Pancreas (tissue), 10 donors: ENCODE results near the gene CXXC5. TPM values are rescaled to one million over a fixed set of nuclear protein-coding genes. Genes with fewer than 3 reads are reported as not detected.

Experiments
- ATAC-seq, 4 donors: fragments of 200-7000 bp; cut with Tn5 transposase; one replicate each; pipeline versions ENCODE4 v1.8.0 to v1.9.1; 2020; ENCODE audit warnings: mild to moderate bottlenecking in 4 of 4, moderate library complexity in 4 of 4
- DNase-seq, 6 donors: peaks; one replicate each; pipeline ENCODE4 v3.0.0-alpha.2; 2020
- FAIRE-seq: peaks from 2 replicates; lab custom pipeline; 2012; peaks lifted over from hg19 to GRCh38; lab: Jason Lieb, UNC
- H3K27ac ChIP-seq, 4 donors: fragments of 200-600 bp; sonication (generic); 1 replicate in 3 of 4; 2 replicates in 1 of 4; pipeline versions ENCODE4 v1.5.0 to v1.8.0; 2020
- H3K27me3 ChIP-seq, 4 donors: fragments of 200-600 bp; one replicate each; pipeline ENCODE4 v1.8.0; 2021
- H3K36me3 ChIP-seq, 3 donors: fragments of 200-600 bp; sonication (generic) in 1 of 3; one replicate each; pipeline versions ENCODE4 v1.5.0 to v1.8.0; 2020 to 2021
- H3K4me1 ChIP-seq, 3 donors: fragments of 200-600 bp; one replicate each; pipeline ENCODE4 v1.8.0; 2021
- H3K4me3 ChIP-seq, 4 donors: fragments of 200-600 bp; sonication (generic) in 2 of 4; one replicate each; pipeline versions ENCODE4 v1.5.0 to v1.8.0; 2020 to 2021
- H3K9me3 ChIP-seq, 4 donors: fragments of 200-600 bp; one replicate each; pipeline ENCODE4 v1.8.0; 2021
- WGBS, 2 donors: extraction: QIAGEN DNeasy Blood & Tissue Kit; methylation state at CpG; one replicate each; pipeline ENCODE4 v1.1.7; 2013; 5-methylcytosine and 5-hydroxymethylcytosine counted together
- intact Hi-C, 3 donors: fragments of 100-400 bp; cut with DNase I; formaldehyde crosslinking; loops; one replicate each; pipeline versions ENCODE4 v1.11.1 to v1.14.2; 2022
- polyA plus RNA-seq, 2 donors: library from polyadenylated mRNA; stranded (reverse); fragments of 200-250 nt; gene quantifications; one replicate each; pipeline ENCODE4 v1.2.3, GENCODE V29; 2013
- total RNA-seq, 6 donors: library from RNA; stranded (reverse); fragmentation: NEBNext Ultra II Directional in 4 of 6; extraction: Animal tissue kit (Norgen Biotek cat#: 25700) in 4 of 6; gene quantifications; one replicate each; pipeline versions ENCODE4 v1.2.1 to v1.2.4, GENCODE V29; 2021 to 2023
- TF ChIP-seq, protein P1 (sequence below), 4 donors: fragments of 200-600 bp; sonication (generic) in 3 of 4; IDR thresholded peaks; one replicate each; pipeline versions ENCODE4 v1.5.0 to v1.8.0; 2021; ENCODE audit warnings: antibody characterized with exemption in 4 of 4
- donor health status: healthy with polysubstance abuse.
- donor health status: DM: no; HTN: no; CAD: no; lungs with moderate emphysema.
- donor health status: DM: no; HTN: no; CAD: no.
- donor health status: control.
- donor health status: control.
- donor health status: Bipolar disorder and iron deficiency.
- donor health status: DM: yes; HTN: yes; CAD: no.
- donor health status: DM: no; HTN: no; CAD: no.
- donor health status: DM: no; HTN: no; CAD: no.
- donor health status: DM: yes; HTN: yes; CAD: no.

Gene CXXC5
- total and polyA plus RNA-seq, 8 donors, result 33.0 to 70.5 (median 44.1) TPM

DNA sequence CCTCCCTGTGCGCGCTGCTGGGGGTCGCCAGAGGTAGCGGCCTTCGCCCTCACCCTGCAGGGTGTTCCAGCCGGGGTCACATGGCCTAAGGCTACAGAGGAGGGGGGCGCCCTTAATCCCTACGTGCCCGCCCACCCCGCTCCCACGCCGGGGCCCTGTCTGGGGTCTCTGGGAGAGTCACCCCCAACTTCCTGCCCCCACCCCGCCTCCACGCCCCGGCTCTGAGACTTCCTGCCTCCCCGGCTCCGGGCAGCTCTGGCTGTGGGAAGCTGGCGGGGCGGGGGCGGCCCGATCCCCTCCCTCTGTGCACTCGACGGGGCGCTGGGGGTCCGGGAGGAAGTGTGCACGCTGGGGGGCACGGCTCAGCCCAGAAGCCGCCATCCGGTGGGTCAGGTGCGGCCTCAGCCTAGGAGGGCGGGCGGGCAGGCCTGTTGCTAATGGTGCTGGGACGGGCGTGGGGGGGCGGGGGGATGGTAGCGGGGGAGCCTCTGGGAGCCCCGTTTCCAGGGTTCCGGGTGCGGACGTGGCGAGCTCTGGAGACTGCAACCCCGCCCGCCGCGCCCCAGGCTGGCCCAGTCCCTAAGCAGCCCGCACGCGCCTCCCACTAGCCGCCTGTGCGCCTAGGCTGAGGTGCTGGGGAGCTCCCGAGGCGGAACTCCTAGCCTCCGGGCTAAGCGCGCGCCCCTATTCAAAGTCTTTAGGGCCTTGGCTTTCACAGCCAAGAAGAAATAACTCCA is 61.6 kb downstream of the CXXC5 start:
- peaks cover 3 to 4% (median 4%) of the 10 kb centered on the region in 3 donors for H3K4me1 ChIP-seq
- peak overlapping the region in 3 of 4 donors; percentile 19 to 71 (median 59) for H3K27ac ChIP-seq
- peak; percentile 2 to 7 (median 4) for ATAC-seq

DNA sequence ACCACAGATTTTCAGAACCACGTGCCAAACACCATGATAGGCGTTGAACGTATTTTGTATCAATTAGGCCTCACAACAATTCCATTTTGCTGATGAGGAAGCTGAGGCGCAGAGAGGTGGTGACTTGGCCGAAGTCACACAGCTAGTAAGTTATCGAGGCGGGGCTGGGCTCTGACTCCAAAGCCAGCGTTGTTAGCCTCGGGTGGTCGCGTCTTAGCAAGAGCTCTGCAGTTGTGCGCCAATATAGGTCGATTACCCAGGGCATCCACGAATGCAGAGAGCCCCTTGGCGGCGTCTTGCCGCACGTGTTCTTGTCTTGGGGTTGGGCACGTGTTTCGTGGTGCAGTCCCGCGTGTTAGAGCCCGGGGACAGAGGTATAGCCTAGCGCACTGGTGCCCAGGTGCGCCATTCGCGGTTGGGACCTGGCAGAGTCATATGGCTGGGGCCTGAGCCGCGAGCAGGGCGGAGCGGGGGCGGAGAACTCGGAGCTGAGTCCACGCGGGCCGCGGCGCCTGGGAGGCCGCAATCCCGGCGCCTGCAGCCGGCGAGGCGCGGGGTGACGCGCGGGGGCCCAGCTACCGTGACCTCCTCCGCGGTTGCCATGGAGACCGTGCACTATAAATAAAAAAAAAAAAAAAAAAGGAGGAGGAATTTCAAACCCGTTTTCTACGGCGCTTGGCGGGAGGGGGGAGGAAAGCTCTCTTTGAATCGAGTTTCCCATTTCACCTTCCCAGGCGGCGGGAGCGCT is 62.3 kb downstream of the CXXC5 start:
- intact Hi-C loops, result no loop called here
- H3K27ac ChIP-seq, result no peak overlapping the region
- peak overlapping the region; percentile 11 to 56 (median 34) for H3K4me3 ChIP-seq
- 30% methylated on average over 55 to 60 of the region's 60 CpGs for WGBS, 2 donors
- FAIRE-seq (no peak), ATAC-seq (peak; percentile 40 to 63 (median 48)), DNase-seq (peak in 5 of 6 donors; percentile 52 to 84 (median 70))
- no peaks in the 10 kb centered on the region for H3K9me3 ChIP-seq
- TF ChIP-seq, protein P1, sequence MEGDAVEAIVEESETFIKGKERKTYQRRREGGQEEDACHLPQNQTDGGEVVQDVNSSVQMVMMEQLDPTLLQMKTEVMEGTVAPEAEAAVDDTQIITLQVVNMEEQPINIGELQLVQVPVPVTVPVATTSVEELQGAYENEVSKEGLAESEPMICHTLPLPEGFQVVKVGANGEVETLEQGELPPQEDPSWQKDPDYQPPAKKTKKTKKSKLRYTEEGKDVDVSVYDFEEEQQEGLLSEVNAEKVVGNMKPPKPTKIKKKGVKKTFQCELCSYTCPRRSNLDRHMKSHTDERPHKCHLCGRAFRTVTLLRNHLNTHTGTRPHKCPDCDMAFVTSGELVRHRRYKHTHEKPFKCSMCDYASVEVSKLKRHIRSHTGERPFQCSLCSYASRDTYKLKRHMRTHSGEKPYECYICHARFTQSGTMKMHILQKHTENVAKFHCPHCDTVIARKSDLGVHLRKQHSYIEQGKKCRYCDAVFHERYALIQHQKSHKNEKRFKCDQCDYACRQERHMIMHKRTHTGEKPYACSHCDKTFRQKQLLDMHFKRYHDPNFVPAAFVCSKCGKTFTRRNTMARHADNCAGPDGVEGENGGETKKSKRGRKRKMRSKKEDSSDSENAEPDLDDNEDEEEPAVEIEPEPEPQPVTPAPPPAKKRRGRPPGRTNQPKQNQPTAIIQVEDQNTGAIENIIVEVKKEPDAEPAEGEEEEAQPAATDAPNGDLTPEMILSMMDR (IDR thresholded peaks at IDR 0.05), result no peak
- H3K27me3 ChIP-seq, result no peaks in the 10 kb centered on the region
- peaks cover 3 to 4% (median 4%) of the 10 kb centered on the region in 3 donors for H3K4me1 ChIP-seq
- no peaks in the 10 kb centered on the region for H3K36me3 ChIP-seq

More for the DNA sequence above, 61.6 kb downstream of the CXXC5 start:
- TF ChIP-seq, protein P1 (IDR thresholded peaks at IDR 0.05), result no peak
- H3K4me3 ChIP-seq, result peak overlapping the region in 3 of 4 donors; percentile 18 to 56 (median 26)
- H3K27me3 ChIP-seq, result no peaks in the 10 kb centered on the region
- no peaks in the 10 kb centered on the region for H3K36me3 ChIP-seq
- H3K9me3 ChIP-seq, result no peaks in the 10 kb centered on the region
- DNase-seq (peak in 3 of 6 donors; percentile 27 to 84 (median 54)), FAIRE-seq (no peak)
- 57 to 68% methylated on average over 42 to 56 of the region's 56 CpGs for WGBS, 2 donors
- intact Hi-C loops, result loop anchor here in 1 of 3 donors (10.0 kb wide), 1 partner anchor 45 kb away; no protein-coding TSS in a partner anchor

DNA sequence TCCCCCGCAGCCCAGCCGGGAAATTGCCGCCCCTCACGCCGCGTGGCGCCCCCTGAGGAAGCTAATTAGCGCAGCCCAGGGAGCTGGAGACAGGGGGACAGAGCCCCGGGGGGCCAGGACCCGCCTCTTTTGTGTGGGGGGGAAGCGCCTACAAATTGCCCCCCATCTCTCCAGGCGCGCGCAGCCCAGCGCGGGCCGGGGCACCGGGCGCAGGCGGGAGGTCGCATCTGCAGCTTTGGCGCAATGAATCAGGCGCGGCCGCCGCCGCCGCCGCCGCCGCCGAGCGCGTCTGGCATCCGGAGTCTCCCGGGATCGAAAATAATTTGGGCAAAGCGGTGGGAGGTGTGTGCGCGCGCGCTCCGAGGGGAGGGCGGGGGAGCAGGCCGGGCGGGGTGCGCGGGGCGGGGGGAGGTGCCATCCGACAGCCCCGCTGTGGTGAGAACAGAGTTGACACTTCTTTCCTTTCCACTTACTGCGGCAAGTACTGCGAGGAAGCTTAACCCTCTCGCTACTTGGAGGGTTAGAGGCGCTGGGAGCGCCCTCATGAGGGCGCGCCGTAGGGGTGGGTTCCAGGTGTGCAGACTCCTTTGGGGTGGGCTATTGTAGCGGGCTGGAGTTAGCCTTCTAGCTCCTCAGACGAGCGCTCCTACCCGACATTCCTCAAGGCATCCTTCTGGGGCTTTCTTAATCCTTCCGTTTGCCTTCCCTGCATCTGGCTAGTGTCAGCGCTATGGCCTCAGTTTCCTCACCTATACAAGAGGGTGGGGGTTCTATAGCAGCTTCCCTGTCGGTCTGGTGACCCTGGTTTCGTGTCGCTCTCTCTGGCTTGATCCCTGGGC is 63.1 kb downstream of the CXXC5 start:
- DNase-seq (peak in 4 of 6 donors; percentile 48 to 76 (median 58)), FAIRE-seq (no peak), ATAC-seq (peak; percentile 24 to 57 (median 34))
- Histone ChIP-seq H3K4me1 (peaks cover 3 to 4% (median 4%) of the 10 kb centered on the region in 3 donors), H3K9me3 (no peaks in the 10 kb centered on the region), H3K27me3 (no peaks in the 10 kb centered on the region), H3K27ac (no peak overlapping the region), H3K36me3 (no peaks in the 10 kb centered on the region), H3K4me3 (peak overlapping the region; percentile 11 to 56 (median 34))
- intact Hi-C loops, result no loop called here
- WGBS, 2 donors, result 2 to 3% methylated on average over 62 to 68 of the region's 68 CpGs
- TF ChIP-seq, protein P1 (IDR thresholded peaks at IDR 0.05), result no peak

DNA sequence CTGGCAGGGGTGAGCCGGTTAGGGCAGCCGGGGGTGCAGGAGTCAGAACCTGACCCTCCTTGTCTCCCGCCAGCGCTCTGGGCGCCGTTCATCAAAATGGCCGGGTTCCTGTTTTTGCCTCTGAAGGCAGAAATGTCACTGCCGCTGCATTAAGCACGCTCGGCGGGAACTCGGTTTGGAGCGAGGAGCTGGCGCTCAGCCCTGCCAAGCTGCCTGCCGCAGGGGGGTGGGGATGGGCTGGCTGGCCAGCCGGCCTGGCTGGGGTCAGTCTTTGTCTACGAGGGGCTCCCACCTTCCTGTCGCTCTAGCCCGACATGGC is 63.7 kb downstream of the CXXC5 start:
- peak overlapping the region in 2 of 4 donors; percentile 45 to 56 for H3K4me3 ChIP-seq
- WGBS, 2 donors, result 37 to 39% methylated on average over 19 of the region's 19 CpGs
- H3K4me1 ChIP-seq, result peaks cover 3 to 4% (median 4%) of the 10 kb centered on the region in 3 donors
- no peak overlapping the region for H3K27ac ChIP-seq
- intact Hi-C loops, result no loop called here
- DNase-seq (peak in 4 of 6 donors; percentile 23 to 77 (median 58)), ATAC-seq (no peak), FAIRE-seq (no peak)
- TF ChIP-seq, protein P1 (IDR thresholded peaks at IDR 0.05), result no peak
- H3K27me3 ChIP-seq, result no peaks in the 10 kb centered on the region
- H3K9me3 ChIP-seq, result no peaks in the 10 kb centered on the region
- H3K36me3 ChIP-seq, result no peaks in the 10 kb centered on the region
